Liver (tissue), 9 donors: Measurements from ENCODE around the gene LSM14B. TPM values are rescaled to one million over a fixed set of nuclear protein-coding genes. Genes with fewer than 3 reads are reported as not detected.

Source experiments
- DNase-seq: peaks from one replicate; pipeline ENCODE4 v3.0.0-alpha.2; 2017; ENCODE audit warnings: low spot score
- H3K27ac ChIP-seq, 2 donors: one replicate each; pipeline ENCODE4 v1.7.0; 2013; ENCODE audit warnings: inconsistent platforms in 2 of 2, low read length in 2 of 2, control low read depth in 1 of 2, low read depth in 1 of 2, mild to moderate bottlenecking in 1 of 2
- H3K27me3 ChIP-seq, 4 donors: one replicate each; pipeline versions ENCODE4 v1.6.1 to v1.7.0; 2013; ENCODE audit warnings: low read length in 3 of 4, inconsistent platforms in 1 of 4, mild to moderate bottlenecking in 1 of 4, moderate library complexity in 1 of 4; ENCODE audit not compliant: control insufficient read depth in 4 of 4, insufficient read depth in 4 of 4
- H3K36me3 ChIP-seq, 4 donors: one replicate each; pipeline versions ENCODE4 v1.6.1 to v1.7.0; 2013; ENCODE audit warnings: low read length in 3 of 4, mild to moderate bottlenecking in 3 of 4, low read depth in 1 of 4, moderate library complexity in 1 of 4; ENCODE audit not compliant: control insufficient read depth in 4 of 4, insufficient read depth in 3 of 4
- H3K4me1 ChIP-seq, 4 donors: one replicate each; pipeline versions ENCODE4 v1.6.1 to v1.7.0; 2013; ENCODE audit warnings: low read length in 3 of 4, mild to moderate bottlenecking in 3 of 4, moderate library complexity in 1 of 4; ENCODE audit not compliant: control insufficient read depth in 4 of 4, insufficient read depth in 4 of 4
- H3K4me3 ChIP-seq, 3 donors: one replicate each; pipeline versions ENCODE4 v1.6.1 to v1.7.0; 2013; ENCODE audit warnings: low read length in 3 of 3, control low read depth in 1 of 3, low read depth in 1 of 3, mild to moderate bottlenecking in 1 of 3
- H3K9ac ChIP-seq, 2 donors: one replicate each; pipeline ENCODE4 v1.7.0; 2013; ENCODE audit warnings: low read length in 2 of 2, mild to moderate bottlenecking in 2 of 2, moderate library complexity in 2 of 2, control low read depth in 1 of 2, low read depth in 1 of 2
- H3K9me3 ChIP-seq, 4 donors: one replicate each; pipeline versions ENCODE4 v1.6.1 to v1.7.0; 2013; ENCODE audit warnings: low read length in 3 of 4; ENCODE audit not compliant: control insufficient read depth in 4 of 4
- ATF3 ChIP-seq: IDR thresholded peaks from 2 replicates; pipeline ENCODE4 v1.6.1; 2016; ENCODE audit warnings: antibody characterized with exemption
- CTCF ChIP-seq: fragments of 150-350 bp; IDR thresholded peaks from 2 replicates; pipeline ENCODE4 v1.5.1; 2017; ENCODE audit warnings: improper control_type of control experiment, low read depth, low read length; ENCODE audit not compliant: missing input control
- FOXA1 ChIP-seq: IDR thresholded peaks from 2 replicates; pipeline ENCODE4 v1.6.1; 2016; ENCODE audit warnings: antibody characterized with exemption
- FOXA2 ChIP-seq: IDR thresholded peaks from 2 replicates; pipeline ENCODE4 v1.6.1; 2016; ENCODE audit warnings: antibody characterized with exemption
- GABPA ChIP-seq, 2 donors: IDR thresholded peaks in 1 of 2; conservative IDR thresholded peaks in 1 of 2; 2 replicates each; pipeline ENCODE4 v1.6.1; 2016; ENCODE audit warnings: antibody characterized with exemption in 2 of 2, mild to moderate bottlenecking in 1 of 2, moderate library complexity in 1 of 2
- HNF4A ChIP-seq, 2 donors: conservative IDR thresholded peaks; 2 replicates each; pipeline ENCODE4 v1.6.1; 2016; ENCODE audit warnings: antibody characterized with exemption in 2 of 2, mild to moderate bottlenecking in 2 of 2
- JUND ChIP-seq, 2 donors: IDR thresholded peaks; 2 replicates each; pipeline ENCODE4 v1.6.1; 2016; ENCODE audit warnings: antibody characterized with exemption in 2 of 2
- MAX ChIP-seq: IDR thresholded peaks from 2 replicates; pipeline ENCODE4 v1.6.1; 2016; ENCODE audit warnings: antibody characterized with exemption
- NR2F2 ChIP-seq: IDR thresholded peaks from 2 replicates; pipeline ENCODE4 v1.6.1; 2016; ENCODE audit warnings: antibody characterized with exemption
- REST ChIP-seq: IDR thresholded peaks from 2 replicates; pipeline ENCODE4 v1.6.1; 2016; ENCODE audit warnings: antibody characterized with exemption, mild to moderate bottlenecking
- RXRA ChIP-seq, 2 donors: IDR thresholded peaks; 2 replicates each; pipeline ENCODE4 v1.6.1; 2017 to 2018; ENCODE audit warnings: antibody characterized with exemption in 2 of 2, mild to moderate bottlenecking in 1 of 2
- SP1 ChIP-seq: IDR thresholded peaks from 2 replicates; pipeline ENCODE4 v1.6.1; 2018; ENCODE audit warnings: antibody characterized with exemption, mild to moderate bottlenecking
- TAF1 ChIP-seq: conservative IDR thresholded peaks from 2 replicates; pipeline ENCODE4 v1.6.1; 2016; ENCODE audit warnings: antibody characterized with exemption, mild to moderate bottlenecking
- YY1 ChIP-seq: IDR thresholded peaks from 2 replicates; pipeline ENCODE4 v1.6.1; 2016; ENCODE audit warnings: antibody characterized with exemption, mild to moderate bottlenecking
- ZBTB33 ChIP-seq: IDR thresholded peaks from 2 replicates; pipeline ENCODE4 v1.6.1; 2016; ENCODE audit warnings: antibody characterized with exemption
- WGBS: extraction: QIAGEN DNeasy Blood & Tissue Kit; methylation state at CpG from one replicate; pipeline ENCODE4 v1.1.7; 2013; 5-methylcytosine and 5-hydroxymethylcytosine counted together
- polyA plus RNA-seq, 2 donors: library from polyadenylated mRNA; stranded (reverse) in 1 of 2; unstranded in 1 of 2; fragments of 200-250 nt in 1 of 2; fragments of >200 nt in 1 of 2; fragmentation: Nextera tagmentation in 1 of 2; extraction: Ambion mirVana in 1 of 2; gene quantifications; one replicate each; pipeline versions ENCODE4 v1.2.1 to v1.2.3, GENCODE V29; 2013 to 2015
- total RNA-seq, 2 donors: library from RNA; depleted of rRNA; stranded (reverse); fragments of >200 nt; gene quantifications; one replicate each; pipeline ENCODE4 v1.2.3, GENCODE V29; 2014
- donor health status: healthy.
- donor health status: healthy.
- donor health status: healthy.
- donor health status: healthy.
- donor health status: healthy.

Gene LSM14B
- total and polyA plus RNA-seq, 4 donors = 0.99 to 15.9 (median 13.3) TPM

- Histone ChIP-seq H3K9ac (no peak overlapping the region), H3K36me3 (no peaks in the 10 kb centered on the region), H3K4me1 (peaks cover 0 to 4% (median 0%) of the 10 kb centered on the region in 4 donors), H3K4me3 (no peak overlapping the region), H3K9me3 (peaks cover 3 to 15% (median 9%) of the 10 kb centered on the region in 4 donors), H3K27ac (no peak overlapping the region), H3K27me3 (no peaks in the 10 kb centered on the region)
- 47% methylated on average over 15 of the region's 15 CpGs for WGBS
- no peak for DNase-seq
- TF ChIP-seq SP1 = no peak
- no peak for TF ChIP-seq TAF1
- TF ChIP-seq JUND (IDR thresholded peaks at IDR 0.05) = no peak
- no peak for TF ChIP-seq ATF3
- TF ChIP-seq ZBTB33 = no peak
Observed at GRCh38 chr20:62117658-62118057, 4.6 kb upstream of the LSM14B start.

- peaks cover 0 to 8% (median 3%) of the 10 kb centered on the region in 4 donors for H3K4me1 ChIP-seq
- TF ChIP-seq ZBTB33 (no peak), FOXA2 (no peak), RXRA (IDR thresholded peaks at IDR 0.05) (no peak), TAF1 (no peak), REST (no peak), CTCF (no peak), SP1 (no peak), YY1 (no peak), GABPA (IDR thresholded peaks at IDR 0.05 in 1 of 2, conservative IDR thresholded peaks at IDR 0.05 in 1 of 2) (no peak), HNF4A (conservative IDR thresholded peaks at IDR 0.05) (no peak), FOXA1 (no peak), NR2F2 (no peak), MAX (no peak), JUND (IDR thresholded peaks at IDR 0.05) (no peak)
- H3K4me3 ChIP-seq = no peak overlapping the region
- DNase-seq = no peak
- no peak overlapping the region for H3K27ac ChIP-seq
- H3K9ac ChIP-seq = no peak overlapping the region
- H3K9me3 ChIP-seq = peaks cover 0 to 8% (median 4%) of the 10 kb centered on the region in 4 donors
- no peaks in the 10 kb centered on the region for H3K27me3 ChIP-seq
- no peaks in the 10 kb centered on the region for H3K36me3 ChIP-seq
- WGBS = 65% methylated on average over 21 of the region's 21 CpGs
Observed at GRCh38 chr20:62118113-62119043, 3.9 kb upstream of the LSM14B start.
